GM19193 (cell line): ENCODE results near the gene B4GALT2.

Source experiments
- POLR2A ChIP-seq: IDR thresholded peaks from 4 replicates; pipeline ENCODE4 v1.6.1; 2011; ENCODE audit not compliant: insufficient read depth, insufficient read length; ENCODE audit errors: extremely low read depth

Gene B4GALT2

GRCh38 chr1:43994794-43995790, 16.1 kb downstream of the B4GALT2 start:
- no peak for TF ChIP-seq POLR2A

GRCh38 chr1:43995984-43996732, 17.1 kb downstream of the B4GALT2 start:
- no peak for TF ChIP-seq POLR2A

DNA sequence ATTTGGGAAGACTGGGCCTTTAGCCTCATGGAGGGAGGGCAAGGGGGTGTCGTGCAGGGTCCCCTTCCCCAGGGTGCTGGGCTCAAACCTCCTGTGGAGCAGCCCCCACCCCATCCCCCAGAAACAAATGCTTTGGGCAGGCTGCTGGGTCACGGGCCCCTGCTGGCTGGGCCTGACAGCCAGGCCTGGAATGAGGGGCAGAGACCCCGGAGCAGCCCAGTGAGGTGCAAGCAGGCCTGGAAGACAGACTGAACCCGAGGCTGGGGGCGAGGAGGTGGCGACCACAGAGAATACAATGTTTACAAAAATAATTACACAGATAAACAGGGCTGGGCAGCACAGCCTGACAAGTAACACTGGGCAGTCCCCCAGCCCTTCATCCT, 17.7 kb downstream of the B4GALT2 start:
- no peak for TF ChIP-seq POLR2A

GRCh38 chr1:43997295-43997999, 18.4 kb downstream of the B4GALT2 start:
- no peak for TF ChIP-seq POLR2A

DNA sequence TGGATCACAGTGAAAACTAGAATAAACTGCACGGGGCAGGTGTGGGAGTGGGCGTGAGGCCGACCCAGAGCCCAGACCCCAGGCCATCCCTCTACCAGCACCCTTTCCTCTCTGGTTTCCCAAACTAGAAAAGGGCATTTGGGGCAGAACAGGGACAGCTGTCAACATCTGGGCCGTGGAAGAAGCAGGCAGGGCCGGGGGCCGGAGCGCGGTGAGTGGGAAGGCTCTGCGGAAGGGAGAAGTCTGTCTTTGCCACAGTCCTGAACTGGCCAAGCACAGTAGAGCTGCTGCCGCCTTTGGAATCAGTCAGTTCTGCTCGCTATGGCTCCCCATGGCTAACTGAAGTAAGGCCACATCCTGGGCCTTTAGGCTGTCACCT, 19.0 kb downstream of the B4GALT2 start:
- no peak for TF ChIP-seq POLR2A

GRCh38 chr1:43999455-43999854, 20.4 kb downstream of the B4GALT2 start:
- TF ChIP-seq POLR2A: no peak

- no peak for TF ChIP-seq POLR2A
Measured at GRCh38 chr1:44000122-44000665, 21.2 kb downstream of the B4GALT2 start.

DNA sequence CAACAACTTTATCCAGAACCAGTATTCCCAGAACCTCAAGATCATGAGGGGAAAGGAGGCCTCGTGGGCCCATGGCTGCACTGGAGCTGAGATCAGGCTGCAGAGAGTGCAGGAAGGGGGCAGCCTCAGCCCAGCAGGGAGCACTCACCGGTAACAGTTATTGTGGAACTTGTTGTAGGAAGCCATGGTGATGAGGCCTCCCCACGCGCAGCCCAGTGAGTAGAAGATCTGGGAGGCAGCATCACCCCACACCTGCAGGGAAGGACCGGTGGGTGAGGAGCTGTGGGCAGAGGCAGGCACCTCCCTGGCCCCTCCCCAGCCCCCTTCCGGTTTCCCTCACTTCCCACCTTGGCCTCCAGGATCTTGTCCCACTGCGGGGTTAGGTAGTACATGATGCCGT, 23.2 kb downstream of the B4GALT2 start:
- no peak for TF ChIP-seq POLR2A

DNA sequence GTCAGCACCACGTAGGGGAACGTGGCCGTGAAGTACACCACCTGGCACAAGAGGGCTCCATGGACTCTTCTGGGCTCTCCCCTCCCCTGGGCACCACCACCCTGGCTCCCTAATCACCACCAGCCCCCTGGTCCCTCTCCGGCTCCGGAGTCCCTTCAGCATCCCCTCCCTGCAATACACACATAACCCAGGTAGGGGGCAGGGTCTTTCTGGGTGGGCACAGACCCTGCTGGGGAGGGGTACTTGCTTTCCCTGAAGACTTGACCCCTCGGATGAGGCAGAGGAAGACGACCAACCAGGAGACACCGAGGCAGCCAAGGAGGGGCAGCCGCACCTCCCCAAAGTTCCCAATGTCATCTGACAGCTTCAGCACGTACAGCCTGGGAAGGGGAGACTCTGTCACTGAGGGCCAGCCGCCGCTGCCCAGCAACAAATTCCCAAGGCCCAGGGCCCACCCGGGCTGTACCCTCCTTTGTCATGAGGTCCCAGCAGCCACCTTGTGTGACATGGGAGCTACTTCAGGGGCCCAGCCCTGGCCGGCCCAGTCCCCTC, 23.7 kb downstream of the B4GALT2 start:
- no peak for TF ChIP-seq POLR2A

DNA sequence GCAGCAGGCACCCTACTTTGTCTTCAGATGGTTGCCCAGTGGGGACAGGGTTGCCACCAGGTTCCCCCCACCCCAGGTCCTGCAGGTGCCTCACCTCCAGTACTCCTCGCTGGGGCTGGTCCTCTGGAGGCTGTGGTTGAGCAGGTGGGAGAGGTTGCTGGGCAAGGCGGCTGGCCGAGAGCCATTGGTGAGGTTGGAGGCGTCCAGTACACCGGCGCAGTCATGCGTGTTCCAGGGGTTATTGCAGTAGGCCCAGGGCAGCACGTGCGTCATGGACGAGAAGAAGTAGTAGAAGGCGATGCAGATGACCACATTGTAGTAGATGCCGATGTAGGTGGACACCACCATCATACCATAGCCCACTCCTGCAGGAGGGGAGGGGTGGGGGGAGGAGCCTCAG, 29.2 kb downstream of the B4GALT2 start:
- no peak for TF ChIP-seq POLR2A

DNA sequence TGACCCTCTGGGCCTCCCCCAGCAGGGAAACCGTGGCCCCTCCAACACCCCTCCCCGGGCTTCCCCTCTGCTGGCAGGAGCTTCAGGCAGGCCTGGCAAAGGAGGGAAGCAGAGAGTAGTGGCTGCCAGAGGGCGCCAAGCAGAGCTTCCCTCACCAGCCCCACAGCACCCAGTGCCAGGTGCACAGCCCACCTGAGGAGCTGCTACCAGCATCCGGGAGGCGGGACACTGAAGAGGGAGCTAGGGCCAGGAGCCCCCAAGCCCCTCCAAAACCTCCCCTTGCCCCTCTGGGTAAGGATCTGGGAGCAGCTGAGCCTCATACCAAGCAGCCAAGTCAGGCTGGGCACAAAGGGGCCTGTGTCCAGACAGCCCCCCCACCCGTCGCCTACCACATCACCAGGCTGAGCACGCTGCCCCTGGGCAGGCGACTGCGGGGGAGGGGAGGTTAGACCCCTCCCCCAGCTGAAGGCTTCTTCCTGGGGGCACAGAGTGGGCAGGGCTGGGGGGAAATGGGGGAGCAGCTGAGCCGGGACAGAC, 32.0 kb downstream of the B4GALT2 start:
- no peak for TF ChIP-seq POLR2A

GRCh38 chr1:44012404-44012803, 33.4 kb downstream of the B4GALT2 start:
- no peak for TF ChIP-seq POLR2A

DNA sequence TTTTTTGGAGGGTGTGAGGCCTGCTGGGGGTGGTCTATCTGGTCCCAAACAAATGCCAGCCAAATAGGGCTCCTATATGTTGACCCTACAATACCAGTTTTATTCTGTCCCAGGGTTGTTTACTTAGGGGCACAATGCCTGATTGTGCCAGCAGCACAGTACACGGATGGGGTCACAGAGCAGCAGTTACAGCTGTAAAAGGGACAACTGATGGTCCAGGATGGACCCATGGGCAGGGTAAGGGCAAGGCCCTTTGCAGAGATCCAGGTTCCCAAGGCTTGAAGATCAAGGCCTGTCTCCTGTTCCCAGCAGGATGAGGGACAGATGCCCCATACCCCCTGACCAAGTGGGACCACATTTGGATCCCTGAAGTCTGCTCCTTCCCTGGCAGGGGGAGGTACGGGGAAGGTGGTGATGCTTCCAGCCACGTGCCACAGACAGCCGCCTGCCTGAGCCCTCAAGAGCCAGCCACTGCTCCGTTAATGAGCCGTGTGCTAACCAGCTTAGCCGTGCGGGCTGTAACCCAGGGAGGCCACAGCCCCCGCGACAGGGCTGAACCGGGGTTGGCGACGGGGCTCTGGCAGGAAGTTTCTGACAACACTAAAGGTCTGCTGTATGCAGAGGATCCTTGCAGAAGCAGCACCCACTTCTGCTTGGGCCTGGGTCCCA, 34.1 kb downstream of the B4GALT2 start:
- no peak for TF ChIP-seq POLR2A

GRCh38 chr1:44013949-44014348, 34.9 kb downstream of the B4GALT2 start:
- TF ChIP-seq POLR2A: no peak

DNA sequence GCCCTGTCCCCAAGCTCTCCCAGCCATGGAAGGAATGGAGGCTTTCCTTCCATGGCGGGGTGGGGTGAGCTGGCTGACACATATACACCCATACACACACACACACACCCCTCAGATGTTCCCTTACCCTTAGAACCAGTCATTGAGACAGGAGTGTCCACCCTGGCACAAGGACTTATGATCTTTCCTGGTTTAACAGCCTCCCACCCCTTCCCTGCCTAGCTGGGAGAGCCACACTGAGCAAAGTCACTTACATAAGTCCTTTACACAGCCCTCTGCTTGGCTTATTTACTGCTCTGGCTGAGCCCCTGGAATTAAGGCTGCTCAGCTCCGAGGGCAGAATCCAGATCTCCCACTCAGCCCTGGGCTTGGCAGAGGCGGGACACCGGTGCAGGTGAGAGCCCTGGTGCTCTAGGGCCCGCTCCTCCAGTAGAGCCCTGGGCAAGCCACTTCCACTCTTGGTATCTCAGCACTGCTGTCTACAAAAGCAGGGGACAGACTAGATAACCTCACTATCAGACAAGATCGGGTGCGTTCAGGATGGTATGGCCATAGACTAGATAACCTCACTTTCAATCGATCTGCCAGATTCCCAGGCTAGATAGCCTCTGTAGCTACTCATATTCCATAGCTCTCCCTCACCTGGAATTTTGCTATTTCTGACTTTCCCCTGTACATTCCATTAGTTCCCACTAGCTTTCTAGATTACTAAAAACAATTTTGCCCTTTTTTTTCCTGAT, 35.5 kb downstream of the B4GALT2 start:
- TF ChIP-seq POLR2A: no peak
